HEK293T (cell line): Measurements from ENCODE around the gene PXMP2.

Experiments
- ARNT ChIP-seq: fragments of 450-650 bp; IDR thresholded peaks from 2 replicates; pipeline ENCODE4 v1.6.1; 2017; ENCODE audit warnings: mild to moderate bottlenecking
- BHLHE40 ChIP-seq: fragments of 450-650 bp; IDR thresholded peaks from 2 replicates; pipeline ENCODE4 v1.6.1; 2016; ENCODE audit warnings: mild to moderate bottlenecking, moderate library complexity, borderline replicate concordance
- CTBP1 ChIP-seq: fragments of 450-650 bp; IDR thresholded peaks from 2 replicates; pipeline ENCODE4 v1.6.1; 2016; ENCODE audit warnings: borderline replicate concordance
- ELF4 ChIP-seq: fragments of 450-650 bp; IDR thresholded peaks from 2 replicates; pipeline ENCODE4 v1.6.1; 2017; ENCODE audit warnings: antibody characterized with exemption
- FOXA1 ChIP-seq: fragments of 450-650 bp; IDR thresholded peaks from 2 replicates; pipeline ENCODE4 v1.6.1; 2016; ENCODE audit warnings: mild to moderate bottlenecking
- FOXK2 ChIP-seq: fragments of 450-650 bp; IDR thresholded peaks from 2 replicates; pipeline ENCODE4 v1.6.1; 2016; ENCODE audit warnings: mild to moderate bottlenecking
- FOXM1 ChIP-seq: fragments of 450-650 bp; IDR thresholded peaks from 2 replicates; pipeline ENCODE4 v1.6.1; 2017; ENCODE audit warnings: mild to moderate bottlenecking, borderline replicate concordance
- HDGF ChIP-seq: fragments of 450-650 bp; IDR thresholded peaks from 2 replicates; pipeline ENCODE4 v1.6.1; 2017; ENCODE audit warnings: antibody characterized with exemption, borderline replicate concordance
- NFRKB ChIP-seq: fragments of 450-650 bp; IDR thresholded peaks from 2 replicates; pipeline ENCODE4 v1.6.1; 2016; ENCODE audit warnings: mild to moderate bottlenecking, moderate library complexity
- PKNOX1 ChIP-seq: fragments of 450-650 bp; IDR thresholded peaks from 2 replicates; pipeline ENCODE4 v1.6.1; 2016
- SP1 ChIP-seq: fragments of 450-650 bp; IDR thresholded peaks from 2 replicates; pipeline ENCODE4 v1.6.1; 2017
- TARDBP ChIP-seq: fragments of 450-650 bp; IDR thresholded peaks from 2 replicates; pipeline ENCODE4 v1.6.1; 2016
- ZNF384 ChIP-seq: fragments of 450-650 bp; IDR thresholded peaks from 2 replicates; pipeline ENCODE4 v1.6.1; 2016

- TF ChIP-seq BHLHE40 = no peak
- no peak for TF ChIP-seq FOXK2
- no peak for TF ChIP-seq PKNOX1
- no peak for TF ChIP-seq HDGF
- TF ChIP-seq ELF4 = no peak
- TF ChIP-seq NFRKB = no peak
- TF ChIP-seq FOXM1 = no peak
- no peak for TF ChIP-seq ARNT
- no peak for TF ChIP-seq FOXA1
- no peak for TF ChIP-seq CTBP1
- TF ChIP-seq SP1 = no peak
- TF ChIP-seq TARDBP = no peak
- TF ChIP-seq ZNF384 = no peak
Measured at GRCh38 chr12:132717011-132717410, 29.6 kb downstream of the PXMP2 start.
